GM19395 (cell line): ENCODE data around the gene C1orf21.
"Not testable (repeated sequence)": the region's sequence is repeated elsewhere in the genome, so short reads cannot be mapped to it uniquely, and the experiment has no call there.

Experiments
- ATAC-seq: cut with Tn5 transposase; IDR thresholded peaks from one replicate; pipeline ENCODE4 v1.9.1; 2021; ENCODE audit warnings: mild to moderate bottlenecking, moderate library complexity; ENCODE audit not compliant: unreplicated experiment

Gene C1orf21

DNA sequence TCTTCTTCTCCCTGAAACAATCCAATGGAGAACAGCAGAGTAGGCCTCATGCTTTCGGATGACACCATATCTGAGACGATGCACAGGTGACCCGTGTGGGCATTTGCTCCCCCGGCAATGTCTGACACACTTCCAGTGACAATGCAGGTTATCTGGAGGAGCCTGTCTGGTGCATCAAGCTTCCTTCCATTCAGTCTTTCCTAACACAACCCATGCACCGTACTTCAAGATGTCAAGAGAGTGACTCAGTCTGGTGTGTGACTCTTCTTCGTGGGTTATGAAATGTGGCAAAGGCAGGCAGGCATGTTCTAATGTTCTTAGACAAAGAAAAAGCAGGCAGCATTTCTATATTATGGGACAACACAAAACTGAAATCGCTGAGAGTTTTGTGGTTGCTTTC is 208.8 kb downstream of the C1orf21 start:
- no peak for ATAC-seq

DNA sequence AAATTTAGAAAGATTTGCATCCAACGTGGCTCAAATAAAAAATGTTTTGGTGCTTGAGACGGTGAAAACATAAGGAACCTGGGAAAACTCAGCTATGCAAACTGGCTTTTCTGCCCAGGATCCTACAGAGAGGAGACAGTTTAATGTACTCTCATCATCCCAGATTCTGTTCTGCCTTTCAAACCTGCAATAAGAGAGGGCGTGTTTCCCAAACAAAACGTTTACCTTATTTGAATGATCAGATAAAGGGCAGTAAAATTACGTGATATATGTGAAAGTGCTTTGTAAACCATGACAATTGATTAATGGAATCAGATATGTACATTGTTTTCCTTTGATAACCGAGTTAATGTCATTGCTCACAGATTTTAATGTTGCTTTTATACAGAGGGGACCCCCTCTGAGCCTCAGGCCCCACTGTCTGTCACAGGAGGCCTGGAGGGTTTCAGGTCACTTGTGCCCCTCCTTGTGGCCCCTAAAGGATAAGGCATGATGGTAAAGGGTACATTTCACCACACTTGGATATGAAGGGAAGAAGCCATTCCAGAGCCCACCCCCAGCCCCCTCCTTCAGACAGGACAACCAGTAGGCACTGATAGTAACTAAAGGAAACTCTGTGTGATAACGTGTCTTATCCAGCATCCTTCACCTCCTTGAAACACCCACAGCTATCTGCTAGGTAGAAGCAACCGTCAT is 210.3 kb downstream of the C1orf21 start:
- ATAC-seq: no peak

DNA sequence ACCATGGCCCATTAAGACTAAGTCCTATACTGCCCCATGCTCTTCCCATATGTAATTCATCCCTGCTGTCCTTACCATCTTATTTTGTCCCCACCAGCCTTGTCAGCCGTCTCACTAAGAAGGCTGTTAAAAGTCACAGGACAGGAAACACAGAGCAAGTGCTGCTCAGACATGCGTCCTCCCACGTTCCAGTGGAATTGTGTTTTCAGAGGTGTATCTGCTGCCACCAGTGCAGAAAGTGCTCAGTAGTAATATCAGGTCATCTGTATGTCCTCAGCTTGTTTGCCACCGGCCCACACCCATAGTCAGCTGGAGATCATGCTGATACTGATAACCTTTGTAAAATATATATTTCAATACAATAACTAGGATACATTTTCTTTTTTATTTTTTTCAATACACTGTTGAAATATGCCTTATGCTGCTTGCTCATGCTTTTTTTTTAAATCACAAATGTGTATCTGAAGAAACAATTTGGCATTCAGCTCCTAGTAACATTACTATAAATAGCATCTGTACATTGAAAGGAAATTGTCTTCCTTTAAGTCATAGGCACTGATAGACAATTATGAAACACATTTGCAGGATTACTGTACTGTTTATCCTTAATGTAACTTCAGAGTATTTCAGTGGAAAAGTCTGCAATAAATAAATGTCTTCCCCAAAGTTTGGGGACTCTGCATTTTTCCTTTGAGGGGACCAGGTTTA is 211.0 kb downstream of the C1orf21 start:
- no peak for ATAC-seq

DNA sequence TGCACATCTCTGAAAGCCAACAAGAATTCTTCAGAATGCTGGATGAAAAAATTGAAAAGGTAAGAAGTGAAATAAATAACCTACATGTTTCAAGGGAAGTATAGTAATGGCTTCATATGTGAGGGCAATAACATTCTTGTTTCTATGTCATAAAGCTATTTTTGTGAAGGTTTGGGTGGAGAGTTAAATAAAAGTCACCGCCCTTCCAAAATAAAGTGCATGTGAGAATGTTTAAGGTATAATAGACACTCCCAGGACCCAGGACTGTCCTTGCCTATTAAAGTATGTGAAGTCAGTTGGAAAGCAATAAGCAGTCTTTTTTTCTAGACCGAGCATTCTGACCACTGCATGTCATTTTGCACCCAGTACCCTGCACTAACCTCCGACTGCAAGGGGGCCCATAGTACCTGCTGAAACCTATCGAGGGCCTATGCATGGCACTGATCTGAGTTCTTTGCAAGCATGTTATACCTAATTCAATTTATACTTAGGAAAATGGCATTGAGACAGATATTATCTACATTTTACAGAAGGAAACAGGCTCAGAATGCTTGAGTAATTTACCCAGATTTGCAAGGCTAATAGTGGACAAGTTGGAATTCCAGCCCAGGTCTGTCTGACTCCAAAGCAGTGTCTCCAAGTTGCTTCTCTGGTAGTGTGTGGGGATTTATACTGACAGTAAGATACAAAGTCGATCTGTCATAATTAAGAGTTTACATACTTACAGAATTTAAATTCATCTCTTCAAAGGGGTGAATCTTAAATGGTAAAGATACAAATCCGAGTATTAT is 211.8 kb downstream of the C1orf21 start:
- no peak for ATAC-seq

DNA sequence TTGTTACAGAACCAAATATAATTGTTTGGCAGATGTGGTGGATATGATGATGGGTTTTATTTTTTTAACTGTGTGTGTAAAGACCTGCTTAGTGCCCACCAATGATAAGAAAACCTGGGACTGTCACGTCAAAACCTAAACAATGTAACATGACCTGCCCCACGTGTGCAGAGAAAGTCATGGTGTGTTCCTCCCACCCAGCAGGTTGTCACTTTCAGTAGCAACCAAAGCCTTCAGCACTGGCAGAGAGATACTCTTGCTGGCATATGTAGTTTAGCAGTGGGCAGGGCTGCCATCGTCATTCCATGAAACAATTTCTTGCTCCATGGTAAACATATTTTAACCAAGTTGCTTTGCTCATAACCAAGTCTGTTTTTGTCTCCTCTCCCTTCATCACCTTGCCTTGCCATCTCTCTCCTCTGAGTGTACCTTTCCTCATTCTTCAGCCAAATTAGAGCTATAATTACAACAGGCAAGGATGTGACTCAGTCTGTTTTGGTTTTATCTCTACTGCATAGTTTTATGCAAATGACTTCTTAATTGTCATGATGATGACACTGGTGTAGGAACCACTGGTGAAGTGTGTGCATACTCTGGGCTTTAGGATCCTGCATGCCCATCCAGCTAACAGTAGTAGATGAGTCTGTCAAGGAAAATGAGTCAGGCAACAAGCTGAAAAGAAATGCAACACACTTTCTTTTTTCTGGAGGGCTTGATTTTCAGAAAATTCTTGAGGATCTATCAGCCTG is 217.5 kb downstream of the C1orf21 start:
- ATAC-seq: no peak

DNA sequence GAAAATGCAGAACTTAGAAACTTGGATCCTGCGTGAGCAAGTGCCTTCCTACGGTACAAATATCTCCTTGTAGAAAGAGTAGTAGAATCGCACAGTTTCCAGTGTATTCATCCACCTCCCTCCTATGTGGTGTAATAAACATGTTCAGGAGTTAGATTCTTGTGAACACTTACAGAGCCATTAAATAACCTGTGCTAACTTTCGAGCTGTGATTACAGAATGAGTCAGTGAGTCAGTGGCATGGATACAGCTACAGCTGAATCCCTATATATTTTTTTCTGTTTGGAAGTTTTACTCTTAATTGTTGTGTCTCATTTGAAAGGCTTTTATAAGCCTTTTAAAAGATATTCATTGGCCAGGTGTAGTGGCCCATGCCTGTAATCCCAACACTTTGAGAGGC is 219.1 kb downstream of the C1orf21 start:
- ATAC-seq: no peak

DNA sequence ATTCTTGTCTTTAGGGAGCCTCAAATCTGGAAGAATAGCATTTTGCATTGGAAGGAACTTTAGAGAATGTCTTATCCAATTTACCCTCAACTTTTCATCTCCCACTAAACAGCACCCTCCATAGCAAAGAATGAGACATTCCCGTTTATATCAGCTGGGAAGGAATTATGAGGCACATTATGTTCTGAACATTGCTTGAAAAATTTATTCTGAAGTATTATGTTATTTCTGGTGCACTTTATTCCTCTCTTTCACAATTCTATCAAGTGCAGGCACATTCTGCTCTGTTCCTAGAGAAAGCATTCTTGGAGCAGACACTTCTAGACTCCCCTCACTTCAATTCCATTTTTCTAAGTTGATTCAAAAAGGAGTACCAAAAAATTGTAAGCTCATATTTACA is 220.0 kb downstream of the C1orf21 start:
- no peak for ATAC-seq

DNA sequence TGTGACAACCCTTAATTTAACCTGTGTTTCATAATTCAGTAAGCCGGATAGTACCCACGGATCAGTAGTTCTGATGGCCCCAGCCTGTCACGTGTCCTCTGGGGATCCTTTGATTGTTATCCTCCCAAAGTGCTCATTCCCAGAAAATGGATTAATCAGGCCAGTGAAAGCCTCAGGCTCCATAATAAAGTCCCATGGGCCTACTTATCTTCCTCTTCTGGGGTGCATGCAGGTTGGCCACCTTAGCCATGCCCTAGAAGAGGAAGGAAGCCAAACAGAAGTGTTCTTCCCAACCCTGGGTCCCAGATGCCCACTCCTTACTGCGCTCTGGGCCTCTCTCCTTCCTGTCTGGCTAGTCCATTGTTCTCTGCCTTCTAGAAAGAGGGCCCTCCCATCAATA is 221.8 kb downstream of the C1orf21 start:
- no peak for ATAC-seq

DNA sequence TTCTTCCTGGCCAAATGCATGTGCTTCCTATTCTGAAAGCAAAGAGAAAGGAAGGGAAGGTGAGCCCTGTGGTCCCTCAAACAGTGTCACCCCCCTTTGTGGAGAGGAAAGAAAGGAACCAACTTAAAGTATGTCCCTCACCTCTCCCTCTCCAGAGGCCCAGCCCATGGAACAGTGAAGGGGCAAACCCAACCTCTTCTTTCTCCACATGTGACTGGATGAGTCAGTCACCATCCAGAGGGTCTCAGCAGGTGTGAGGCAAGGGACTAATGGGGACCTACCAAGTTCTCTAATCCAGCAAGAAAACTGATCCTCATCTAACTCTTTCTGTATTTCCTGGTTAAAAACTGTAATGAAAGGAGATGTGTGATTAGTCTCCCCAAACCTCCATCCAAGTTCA is 222.2 kb downstream of the C1orf21 start:
- ATAC-seq: no peak

DNA sequence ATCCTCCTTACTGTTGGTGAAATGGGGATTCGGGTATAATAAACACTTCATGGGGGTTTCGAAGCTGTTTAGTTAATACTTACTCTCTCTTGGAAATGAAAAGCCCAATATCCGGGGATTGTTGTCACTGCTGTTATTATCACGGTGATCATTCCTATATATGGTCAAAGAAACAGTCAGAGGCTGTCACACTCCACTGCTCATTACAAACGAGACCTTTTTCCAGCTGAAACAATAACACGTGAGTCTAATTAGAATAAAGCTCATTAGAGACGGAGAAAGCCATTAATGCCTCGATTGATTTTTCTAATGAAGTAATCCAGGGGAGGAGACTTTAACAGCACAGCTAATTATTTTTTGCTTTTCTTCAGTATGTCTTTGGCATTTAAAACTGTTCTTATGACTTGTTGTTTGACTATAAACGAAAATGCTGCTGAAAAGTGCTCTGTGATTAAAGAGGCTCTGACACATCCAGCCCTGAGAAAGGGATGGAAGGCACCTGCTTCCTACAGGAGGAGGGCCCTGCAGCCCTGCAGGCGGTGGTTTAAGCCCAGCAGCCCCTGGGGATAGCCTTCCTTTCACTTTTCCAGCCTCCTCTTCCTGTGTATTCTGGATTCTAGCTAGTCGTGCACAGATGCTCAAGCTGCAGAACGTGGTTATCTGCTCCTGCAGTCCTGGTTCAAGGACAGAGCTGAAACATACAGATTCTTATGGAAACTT is 224.2 kb downstream of the C1orf21 start:
- ATAC-seq: no peak

DNA sequence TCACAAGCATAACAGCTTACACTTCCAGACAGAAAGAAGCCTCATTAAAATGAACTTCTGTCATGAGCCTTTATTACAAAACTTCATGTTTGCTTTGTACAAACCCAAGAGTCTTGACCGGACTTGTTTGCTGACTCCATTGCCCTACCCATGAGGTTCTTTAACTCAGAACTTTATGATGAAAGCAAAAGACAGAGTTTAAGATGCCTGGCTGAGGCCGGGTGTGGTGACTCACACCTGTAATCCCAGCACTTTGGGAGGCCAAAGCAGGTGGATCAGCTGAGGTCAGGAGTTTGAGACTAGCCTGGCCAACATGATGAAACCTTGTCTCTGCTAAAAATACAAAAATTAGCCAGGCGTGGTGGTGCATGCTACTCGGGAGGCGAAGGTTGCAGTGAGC is 225.4 kb downstream of the C1orf21 start:
- ATAC-seq: not testable (repeated sequence)

DNA sequence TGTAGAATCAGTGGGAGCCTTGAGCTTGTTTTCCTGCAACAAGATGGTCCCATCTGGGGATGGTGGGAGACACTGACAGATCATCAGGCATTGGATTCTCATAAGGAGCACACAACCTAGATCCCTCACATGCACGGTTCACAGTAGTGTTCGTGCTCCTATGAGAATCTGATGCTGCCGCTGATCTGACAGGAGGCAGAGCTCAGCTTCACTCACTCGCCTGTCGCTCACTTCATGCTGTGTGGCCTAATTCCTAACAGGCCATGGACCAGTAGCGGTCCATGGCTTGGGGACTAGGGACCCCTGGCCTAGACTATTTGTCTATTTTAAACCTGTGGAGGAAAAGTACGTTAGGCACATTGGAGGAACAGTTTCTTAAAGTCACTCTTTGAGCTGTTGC is 227.8 kb downstream of the C1orf21 start:
- ATAC-seq: no peak

DNA sequence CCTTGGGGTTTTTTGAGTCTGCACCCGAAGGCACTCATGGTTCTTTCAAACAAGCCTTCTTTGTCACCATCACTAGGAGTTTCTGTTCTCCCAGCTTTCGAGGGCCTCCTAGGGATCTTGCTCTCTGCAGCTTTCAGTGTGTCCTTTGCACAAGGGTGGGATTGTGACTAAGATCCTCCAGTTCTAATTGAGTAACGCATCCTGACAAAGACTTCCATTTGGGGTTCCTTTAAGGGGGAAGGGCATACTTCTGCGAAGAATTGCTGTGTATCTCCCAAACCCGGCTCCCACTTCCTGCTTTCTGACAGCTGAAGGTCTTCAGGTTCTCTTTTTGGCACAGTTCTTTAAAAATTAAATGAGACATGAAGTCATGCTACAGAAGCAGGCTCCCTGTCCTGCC is 228.5 kb downstream of the C1orf21 start:
- ATAC-seq: no peak

DNA sequence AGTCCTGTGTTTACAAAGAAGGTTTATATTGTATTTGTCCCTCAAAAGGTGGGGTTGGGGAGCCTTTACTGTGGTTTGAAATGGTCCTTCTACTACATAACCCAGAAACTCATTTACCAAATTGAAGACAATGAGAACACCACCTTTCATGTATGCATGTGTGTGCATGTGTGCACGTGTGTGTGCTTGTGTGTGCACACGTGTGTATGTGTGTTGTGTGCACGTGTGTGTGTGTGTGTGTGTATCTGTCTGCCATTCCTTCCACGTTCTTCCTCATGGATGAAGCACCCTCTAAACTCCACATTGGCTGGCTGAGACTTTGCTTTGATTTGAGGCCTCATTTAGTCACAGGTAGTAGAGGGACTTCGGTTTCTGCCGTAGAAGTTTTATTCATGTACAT is 229.7 kb downstream of the C1orf21 start:
- ATAC-seq: no peak

DNA sequence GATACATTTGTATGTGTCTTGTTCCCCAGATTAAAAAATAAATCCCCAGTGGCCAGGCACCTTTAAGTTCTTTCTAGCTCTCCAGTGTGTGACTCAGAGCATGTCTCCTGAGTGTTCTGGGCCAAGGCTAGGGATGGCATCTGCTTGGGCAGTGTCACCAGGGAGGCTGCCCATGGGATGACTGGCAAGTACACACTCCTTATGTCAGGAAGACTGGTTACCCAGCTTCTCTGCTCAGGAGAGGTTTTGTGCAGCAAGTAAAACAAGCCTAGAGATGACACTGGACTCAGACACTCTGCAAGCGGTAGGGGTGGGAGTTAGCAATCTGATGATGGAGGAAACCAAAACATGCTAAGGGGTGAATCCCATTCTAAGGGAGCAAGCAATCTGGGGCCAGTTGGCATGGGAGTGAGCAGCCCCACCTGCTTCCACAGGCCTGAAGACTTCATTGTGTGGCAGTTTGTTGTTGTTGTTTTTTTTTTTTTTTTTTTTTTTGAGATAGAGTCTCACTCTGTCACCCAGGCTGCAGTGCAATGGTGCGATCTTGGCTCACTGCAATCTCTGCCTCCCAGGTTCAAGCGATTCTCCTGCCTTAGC is 230.7 kb downstream of the C1orf21 start:
- ATAC-seq: no peak

DNA sequence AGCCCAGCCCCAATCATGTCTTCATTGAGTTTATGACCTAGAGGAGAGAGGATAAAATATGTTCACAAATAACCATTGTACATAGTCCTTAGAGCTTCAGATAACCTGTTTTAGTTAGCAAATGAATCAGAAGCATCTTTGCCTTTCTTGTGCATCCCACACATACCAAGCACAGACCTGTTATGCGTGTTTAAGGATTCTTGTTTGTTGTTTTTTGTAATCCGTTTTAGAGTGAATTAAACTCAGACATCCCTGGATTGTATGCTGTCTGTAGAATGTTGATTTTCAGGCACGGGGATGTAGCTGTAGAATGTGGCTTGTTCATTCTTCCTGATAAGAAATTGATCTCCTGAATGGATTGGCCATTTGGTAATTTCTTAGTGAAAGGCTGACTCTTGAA is 232.0 kb downstream of the C1orf21 start:
- no peak for ATAC-seq

DNA sequence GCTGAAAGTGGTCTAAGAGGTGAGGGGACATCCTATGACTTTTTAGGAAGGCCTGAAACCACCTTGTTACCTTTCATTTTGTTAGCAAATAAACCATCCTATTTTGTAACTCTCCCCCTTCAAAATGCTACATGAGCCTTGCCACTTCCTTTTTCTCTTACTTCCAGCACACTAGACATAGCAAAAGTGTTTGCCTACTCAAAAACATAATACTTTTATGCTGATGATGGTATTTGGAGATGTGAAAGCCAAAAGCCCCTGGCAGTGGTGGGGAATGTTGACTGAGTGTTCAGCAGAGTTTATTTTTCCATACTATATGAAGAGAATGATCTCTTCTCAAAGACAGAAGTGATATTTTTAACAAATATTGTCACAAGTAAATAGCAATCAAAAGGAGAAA is 233.6 kb downstream of the C1orf21 start:
- no peak for ATAC-seq

DNA sequence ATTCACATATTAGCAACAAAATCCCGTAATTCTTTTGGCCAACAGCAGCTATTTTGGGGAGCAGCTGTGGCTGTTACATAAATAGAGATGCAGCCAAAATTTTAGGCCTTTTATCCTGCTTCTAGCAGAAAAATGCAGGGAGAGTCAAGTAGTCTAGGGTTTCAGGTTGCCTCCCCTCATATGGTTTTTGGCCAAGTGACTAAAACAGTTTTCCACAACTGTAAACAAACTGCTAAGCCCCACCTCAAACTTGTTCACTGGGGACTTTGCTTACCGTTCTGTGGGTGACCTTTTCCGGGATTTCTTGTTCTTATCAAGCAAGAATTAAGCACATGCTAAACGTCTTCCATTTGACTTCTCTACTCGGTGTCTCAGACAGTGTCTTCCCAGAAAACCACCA is 234.4 kb downstream of the C1orf21 start:
- ATAC-seq: no peak

DNA sequence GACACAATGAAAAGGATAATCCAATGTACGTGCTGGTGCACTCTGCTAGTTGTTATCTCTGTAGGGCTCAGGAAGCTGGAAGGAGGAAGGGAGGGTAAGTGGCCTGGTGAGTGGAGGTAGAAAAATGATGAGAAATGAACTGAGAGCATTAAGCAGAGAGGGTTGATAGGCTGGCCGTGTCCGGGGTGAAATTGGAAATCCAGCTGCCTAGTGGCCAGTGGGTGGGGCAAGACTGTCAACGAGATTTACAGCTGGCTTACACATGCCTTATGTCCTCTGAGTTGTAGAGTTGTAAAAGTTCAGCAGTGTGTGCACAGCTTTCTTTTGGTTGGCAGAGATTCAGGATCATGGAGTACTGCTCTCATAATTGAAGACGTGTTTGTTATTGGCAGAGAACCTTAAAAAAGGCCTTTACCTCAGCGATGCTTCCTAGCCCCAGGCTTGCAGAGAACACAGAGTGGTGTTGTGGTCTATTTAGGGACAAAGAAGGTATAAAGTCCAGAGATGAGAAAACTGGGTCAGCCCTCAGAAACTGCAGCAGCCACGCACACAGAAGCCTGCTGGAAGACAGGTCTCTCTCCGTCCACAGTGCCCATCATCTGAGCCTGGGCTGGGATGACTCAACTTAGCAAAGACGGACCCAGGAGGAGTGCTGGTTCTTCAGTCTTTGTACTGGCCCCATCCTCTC is 235.5 kb downstream of the C1orf21 start:
- no peak for ATAC-seq

DNA sequence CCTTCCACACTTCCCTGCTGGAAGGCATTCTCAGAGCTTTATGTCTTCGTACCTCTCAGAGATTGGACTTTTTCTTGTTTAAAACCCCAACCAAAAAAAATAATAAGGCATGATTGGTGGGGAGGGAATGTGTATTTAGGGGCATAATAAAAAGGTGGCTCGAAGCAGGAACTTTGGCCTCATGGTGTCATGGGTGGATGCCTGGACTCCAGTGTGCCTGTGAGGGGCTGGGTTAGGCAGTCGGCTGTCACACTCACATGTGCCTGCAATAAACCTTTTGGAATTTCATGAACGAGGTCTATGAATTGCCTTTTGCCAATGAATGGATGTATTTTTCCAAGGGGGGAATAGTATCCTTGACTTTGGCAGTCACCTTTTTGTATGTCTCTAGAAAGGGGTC is 236.6 kb downstream of the C1orf21 start:
- ATAC-seq: no peak
